ENCODE results near the gene POLE2. TPM values are rescaled to one million over a fixed set of nuclear protein-coding genes. Genes with fewer than 3 reads are reported as not detected.

POLE2 gene
- total and polyA plus RNA-seq, 2 of the 13 experiments (the other 11 are each of a cell fraction or from before 2014, with no cell fraction given), result 16.6 to 37.0 TPM

DNA sequence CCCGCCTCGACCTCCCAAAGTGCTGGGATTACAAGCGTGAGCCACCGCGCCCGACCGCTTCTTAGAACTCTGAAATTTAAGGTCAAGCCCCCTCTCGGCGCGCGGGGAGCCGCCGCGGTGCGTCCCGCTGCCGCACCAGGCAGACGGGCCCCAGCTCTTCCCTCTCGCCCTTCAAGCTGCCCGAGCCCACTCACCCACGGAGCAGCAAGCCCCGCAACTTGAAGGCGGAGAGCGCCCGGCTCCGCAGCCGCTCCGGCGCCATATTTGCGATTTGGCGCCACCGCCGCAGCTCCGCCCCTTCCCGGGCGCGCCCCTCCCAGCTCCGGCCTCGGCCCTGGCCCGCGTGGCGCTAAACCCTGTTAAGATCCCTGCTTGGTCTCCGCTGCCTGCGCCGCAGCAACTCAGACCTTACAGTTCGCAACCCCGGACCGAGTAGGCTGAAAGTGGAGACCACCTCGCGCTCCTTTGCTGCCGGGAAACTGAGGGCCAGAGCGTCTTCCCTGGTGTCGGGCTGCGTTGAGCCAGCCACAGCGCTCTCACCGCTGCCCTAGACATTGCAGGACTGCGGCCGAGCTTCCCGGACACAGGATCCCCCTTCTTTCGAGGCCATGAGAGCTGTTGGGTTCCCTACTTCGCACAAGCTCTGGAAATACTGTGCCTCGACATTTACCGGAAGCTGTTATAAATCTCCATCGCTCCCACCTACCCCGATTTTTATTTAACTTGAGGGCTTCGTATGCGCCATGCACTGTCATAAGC, at the start of gene POLE2 (continued):
- TF ChIP-seq, protein P1, sequence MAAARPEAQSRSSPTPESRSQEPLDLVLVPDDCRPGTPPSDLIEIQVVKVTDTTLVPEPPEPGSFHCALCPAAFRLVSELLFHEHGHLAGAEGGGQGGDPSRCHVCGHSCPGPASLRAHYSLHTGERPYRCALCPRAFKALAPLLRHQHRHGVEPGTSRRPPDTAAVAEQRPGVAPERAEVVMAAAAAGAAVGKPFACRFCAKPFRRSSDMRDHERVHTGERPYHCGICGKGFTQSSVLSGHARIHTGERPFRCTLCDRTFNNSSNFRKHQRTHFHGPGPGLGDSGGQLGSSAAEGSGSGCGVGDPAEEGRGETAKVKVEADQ (CRISPR knock-in tag; IDR thresholded peaks at IDR 0.05; ENCODE audit: borderline replicate concordance), result peak; percentile 76; the same call in 1 of the 2 replicates
- TF ChIP-seq, protein P2, sequence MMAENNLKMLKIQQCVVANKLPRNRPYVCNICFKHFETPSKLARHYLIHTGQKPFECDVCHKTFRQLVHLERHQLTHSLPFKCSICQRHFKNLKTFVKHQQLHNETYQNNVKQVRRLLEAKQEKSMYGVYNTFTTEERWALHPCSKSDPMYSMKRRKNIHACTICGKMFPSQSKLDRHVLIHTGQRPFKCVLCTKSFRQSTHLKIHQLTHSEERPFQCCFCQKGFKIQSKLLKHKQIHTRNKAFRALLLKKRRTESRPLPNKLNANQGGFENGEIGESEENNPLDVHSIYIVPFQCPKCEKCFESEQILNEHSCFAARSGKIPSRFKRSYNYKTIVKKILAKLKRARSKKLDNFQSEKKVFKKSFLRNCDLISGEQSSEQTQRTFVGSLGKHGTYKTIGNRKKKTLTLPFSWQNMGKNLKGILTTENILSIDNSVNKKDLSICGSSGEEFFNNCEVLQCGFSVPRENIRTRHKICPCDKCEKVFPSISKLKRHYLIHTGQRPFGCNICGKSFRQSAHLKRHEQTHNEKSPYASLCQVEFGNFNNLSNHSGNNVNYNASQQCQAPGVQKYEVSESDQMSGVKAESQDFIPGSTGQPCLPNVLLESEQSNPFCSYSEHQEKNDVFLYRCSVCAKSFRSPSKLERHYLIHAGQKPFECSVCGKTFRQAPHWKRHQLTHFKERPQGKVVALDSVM (CRISPR knock-in tag; IDR thresholded peaks at IDR 0.05), result no peak
- TF ChIP-seq PHF20 (CRISPR knock-in tag; IDR thresholded peaks at IDR 0.05) (no peak; the same call in 1 of the 2 replicates), ZNF136 (CRISPR knock-in tag; IDR thresholded peaks at IDR 0.05; ENCODE audit: low read depth) (no peak), FOXA3 (CRISPR knock-in tag; IDR thresholded peaks at IDR 0.05) (no peak), PLRG1 (conservative IDR thresholded peaks at IDR 0.05) (no peak), ATF7-NPFF (CRISPR knock-in tag; IDR thresholded peaks at IDR 0.05; ENCODE audit: low read depth) (peak; percentile 94; the same call in 1 of the 2 replicates), MYC (CRISPR knock-in tag; IDR thresholded peaks at IDR 0.05; ENCODE audit: borderline replicate concordance) (peak; percentile 97), TBX3 (IDR thresholded peaks at IDR 0.05; ENCODE audit: borderline replicate concordance) (no peak)
- TF ChIP-seq, protein P3, sequence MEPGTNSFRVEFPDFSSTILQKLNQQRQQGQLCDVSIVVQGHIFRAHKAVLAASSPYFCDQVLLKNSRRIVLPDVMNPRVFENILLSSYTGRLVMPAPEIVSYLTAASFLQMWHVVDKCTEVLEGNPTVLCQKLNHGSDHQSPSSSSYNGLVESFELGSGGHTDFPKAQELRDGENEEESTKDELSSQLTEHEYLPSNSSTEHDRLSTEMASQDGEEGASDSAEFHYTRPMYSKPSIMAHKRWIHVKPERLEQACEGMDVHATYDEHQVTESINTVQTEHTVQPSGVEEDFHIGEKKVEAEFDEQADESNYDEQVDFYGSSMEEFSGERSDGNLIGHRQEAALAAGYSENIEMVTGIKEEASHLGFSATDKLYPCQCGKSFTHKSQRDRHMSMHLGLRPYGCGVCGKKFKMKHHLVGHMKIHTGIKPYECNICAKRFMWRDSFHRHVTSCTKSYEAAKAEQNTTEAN (CRISPR knock-in tag; conservative IDR thresholded peaks at IDR 0.05), result peak; percentile 47; the same call in 1 of the 2 replicates
- TF ChIP-seq, protein P4, sequence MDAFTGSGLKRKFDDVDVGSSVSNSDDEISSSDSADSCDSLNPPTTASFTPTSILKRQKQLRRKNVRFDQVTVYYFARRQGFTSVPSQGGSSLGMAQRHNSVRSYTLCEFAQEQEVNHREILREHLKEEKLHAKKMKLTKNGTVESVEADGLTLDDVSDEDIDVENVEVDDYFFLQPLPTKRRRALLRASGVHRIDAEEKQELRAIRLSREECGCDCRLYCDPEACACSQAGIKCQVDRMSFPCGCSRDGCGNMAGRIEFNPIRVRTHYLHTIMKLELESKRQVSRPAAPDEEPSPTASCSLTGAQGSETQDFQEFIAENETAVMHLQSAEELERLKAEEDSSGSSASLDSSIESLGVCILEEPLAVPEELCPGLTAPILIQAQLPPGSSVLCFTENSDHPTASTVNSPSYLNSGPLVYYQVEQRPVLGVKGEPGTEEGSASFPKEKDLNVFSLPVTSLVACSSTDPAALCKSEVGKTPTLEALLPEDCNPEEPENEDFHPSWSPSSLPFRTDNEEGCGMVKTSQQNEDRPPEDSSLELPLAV (CRISPR knock-in tag; conservative IDR thresholded peaks at IDR 0.05; ENCODE audit: low read depth), result no peak
- TF ChIP-seq, protein P5, sequence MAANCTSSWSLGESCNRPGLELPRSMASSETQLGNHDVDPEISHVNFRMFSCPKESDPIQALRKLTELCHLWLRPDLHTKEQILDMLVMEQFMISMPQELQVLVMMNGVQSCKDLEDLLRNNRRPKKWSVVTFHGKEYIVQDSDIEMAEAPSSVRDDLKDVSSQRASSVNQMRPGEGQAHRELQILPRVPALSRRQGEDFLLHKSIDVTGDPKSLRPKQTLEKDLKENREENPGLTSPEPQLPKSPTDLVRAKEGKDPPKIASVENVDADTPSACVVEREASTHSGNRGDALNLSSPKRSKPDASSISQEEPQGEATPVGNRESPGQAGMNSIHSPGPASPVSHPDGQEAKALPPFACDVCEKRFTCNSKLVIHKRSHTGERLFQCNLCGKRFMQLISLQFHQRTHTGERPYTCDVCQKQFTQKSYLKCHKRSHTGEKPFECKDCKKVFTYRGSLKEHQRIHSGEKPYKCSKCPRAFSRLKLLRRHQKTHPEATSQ (CRISPR knock-in tag; IDR thresholded peaks at IDR 0.05; ENCODE audit: borderline replicate concordance), result no peak
- TF ChIP-seq, protein P6, sequence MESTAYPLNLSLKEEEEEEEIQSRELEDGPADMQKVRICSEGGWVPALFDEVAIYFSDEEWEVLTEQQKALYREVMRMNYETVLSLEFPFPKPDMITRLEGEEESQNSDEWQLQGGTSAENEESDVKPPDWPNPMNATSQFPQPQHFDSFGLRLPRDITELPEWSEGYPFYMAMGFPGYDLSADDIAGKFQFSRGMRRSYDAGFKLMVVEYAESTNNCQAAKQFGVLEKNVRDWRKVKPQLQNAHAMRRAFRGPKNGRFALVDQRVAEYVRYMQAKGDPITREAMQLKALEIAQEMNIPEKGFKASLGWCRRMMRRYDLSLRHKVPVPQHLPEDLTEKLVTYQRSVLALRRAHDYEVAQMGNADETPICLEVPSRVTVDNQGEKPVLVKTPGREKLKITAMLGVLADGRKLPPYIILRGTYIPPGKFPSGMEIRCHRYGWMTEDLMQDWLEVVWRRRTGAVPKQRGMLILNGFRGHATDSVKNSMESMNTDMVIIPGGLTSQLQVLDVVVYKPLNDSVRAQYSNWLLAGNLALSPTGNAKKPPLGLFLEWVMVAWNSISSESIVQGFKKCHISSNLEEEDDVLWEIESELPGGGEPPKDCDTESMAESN (CRISPR knock-in tag; conservative IDR thresholded peaks at IDR 0.05), result peak; percentile 89
- TF ChIP-seq, protein P7, sequence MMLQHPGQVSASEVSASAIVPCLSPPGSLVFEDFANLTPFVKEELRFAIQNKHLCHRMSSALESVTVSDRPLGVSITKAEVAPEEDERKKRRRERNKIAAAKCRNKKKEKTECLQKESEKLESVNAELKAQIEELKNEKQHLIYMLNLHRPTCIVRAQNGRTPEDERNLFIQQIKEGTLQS (CRISPR knock-in tag; IDR thresholded peaks at IDR 0.05), result no peak; the same call in 1 of the 2 replicates
- TF ChIP-seq, protein P8, sequence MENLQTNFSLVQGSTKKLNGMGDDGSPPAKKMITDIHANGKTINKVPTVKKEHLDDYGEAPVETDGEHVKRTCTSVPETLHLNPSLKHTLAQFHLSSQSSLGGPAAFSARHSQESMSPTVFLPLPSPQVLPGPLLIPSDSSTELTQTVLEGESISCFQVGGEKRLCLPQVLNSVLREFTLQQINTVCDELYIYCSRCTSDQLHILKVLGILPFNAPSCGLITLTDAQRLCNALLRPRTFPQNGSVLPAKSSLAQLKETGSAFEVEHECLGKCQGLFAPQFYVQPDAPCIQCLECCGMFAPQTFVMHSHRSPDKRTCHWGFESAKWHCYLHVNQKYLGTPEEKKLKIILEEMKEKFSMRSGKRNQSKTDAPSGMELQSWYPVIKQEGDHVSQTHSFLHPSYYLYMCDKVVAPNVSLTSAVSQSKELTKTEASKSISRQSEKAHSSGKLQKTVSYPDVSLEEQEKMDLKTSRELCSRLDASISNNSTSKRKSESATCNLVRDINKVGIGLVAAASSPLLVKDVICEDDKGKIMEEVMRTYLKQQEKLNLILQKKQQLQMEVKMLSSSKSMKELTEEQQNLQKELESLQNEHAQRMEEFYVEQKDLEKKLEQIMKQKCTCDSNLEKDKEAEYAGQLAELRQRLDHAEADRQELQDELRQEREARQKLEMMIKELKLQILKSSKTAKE (CRISPR knock-in tag; IDR thresholded peaks at IDR 0.05; ENCODE audit: borderline replicate concordance), result no peak
